OCI-LY7 (cell line): Measurements from ENCODE around the gene AOX1.

ENCODE experiments used
- EZH2phosphoT487 ChIP-seq: fragments of 200-600 bp; sonication (generic); IDR thresholded peaks from 2 replicates; pipeline ENCODE4 v1.6.1; 2018; ENCODE audit warnings: low read depth, borderline replicate concordance, mild to moderate bottlenecking, mixed run types, antibody characterized with exemption, low read length, moderate library complexity, mixed read lengths
- TF ChIP-seq, protein P1 (sequence below): fragments of 200-600 bp; sonication (generic); conservative IDR thresholded peaks from 2 replicates; pipeline ENCODE4 v1.5.1; 2014; ENCODE audit warnings: mild to moderate bottlenecking, antibody characterized with exemption, low read length, moderate library complexity, mixed read lengths

DNA sequence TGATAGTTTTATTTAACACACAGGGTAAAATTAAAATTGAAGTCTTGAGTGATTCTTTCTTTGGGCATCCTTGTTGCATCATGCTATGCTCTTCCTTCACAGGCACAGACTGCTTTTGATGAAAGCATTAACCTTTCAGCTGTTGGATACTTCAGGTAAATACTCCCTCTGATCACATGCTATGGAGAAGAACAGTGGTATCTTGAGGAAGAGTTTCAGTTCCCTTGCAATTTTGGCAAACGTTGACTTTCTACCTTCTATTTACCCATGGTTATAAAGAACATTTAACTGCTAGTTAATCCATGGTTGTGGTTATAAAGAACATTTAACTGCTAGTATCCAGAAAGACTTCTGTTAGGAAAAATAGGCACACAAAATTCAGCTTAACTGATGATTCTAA is 75.7 kb downstream of the AOX1 start:
- TF ChIP-seq, protein P1, sequence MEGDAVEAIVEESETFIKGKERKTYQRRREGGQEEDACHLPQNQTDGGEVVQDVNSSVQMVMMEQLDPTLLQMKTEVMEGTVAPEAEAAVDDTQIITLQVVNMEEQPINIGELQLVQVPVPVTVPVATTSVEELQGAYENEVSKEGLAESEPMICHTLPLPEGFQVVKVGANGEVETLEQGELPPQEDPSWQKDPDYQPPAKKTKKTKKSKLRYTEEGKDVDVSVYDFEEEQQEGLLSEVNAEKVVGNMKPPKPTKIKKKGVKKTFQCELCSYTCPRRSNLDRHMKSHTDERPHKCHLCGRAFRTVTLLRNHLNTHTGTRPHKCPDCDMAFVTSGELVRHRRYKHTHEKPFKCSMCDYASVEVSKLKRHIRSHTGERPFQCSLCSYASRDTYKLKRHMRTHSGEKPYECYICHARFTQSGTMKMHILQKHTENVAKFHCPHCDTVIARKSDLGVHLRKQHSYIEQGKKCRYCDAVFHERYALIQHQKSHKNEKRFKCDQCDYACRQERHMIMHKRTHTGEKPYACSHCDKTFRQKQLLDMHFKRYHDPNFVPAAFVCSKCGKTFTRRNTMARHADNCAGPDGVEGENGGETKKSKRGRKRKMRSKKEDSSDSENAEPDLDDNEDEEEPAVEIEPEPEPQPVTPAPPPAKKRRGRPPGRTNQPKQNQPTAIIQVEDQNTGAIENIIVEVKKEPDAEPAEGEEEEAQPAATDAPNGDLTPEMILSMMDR: no peak
- no peak for TF ChIP-seq EZH2phosphoT487
